ENCODE results near the gene PTK6. TPM values are rescaled to one million over a fixed set of nuclear protein-coding genes. Genes with fewer than 3 reads are reported as not detected.

PTK6 gene
- total RNA-seq, 3 donors from 2014 or later, result 0.13 to 0.21 (median 0.16) TPM

GRCh38 chr20:63497946-63498935 is 38.9 kb downstream of the PTK6 start:
- Mint-ChIP-seq H3K4me3 (no peak overlapping the region), H3K36me3 (ENCODE audit: insufficient read depth) (no peaks in the 10 kb centered on the region), H3K4me1 (ENCODE audit: low read depth) (peaks cover 4% of the 10 kb centered on the region), H3K9me3 (no peaks in the 10 kb centered on the region), H3K27me3 (ENCODE audit: low read depth) (peaks cover 16% of the 10 kb centered on the region)
- no peak for ATAC-seq
- DNase-seq, result no peak

DNA sequence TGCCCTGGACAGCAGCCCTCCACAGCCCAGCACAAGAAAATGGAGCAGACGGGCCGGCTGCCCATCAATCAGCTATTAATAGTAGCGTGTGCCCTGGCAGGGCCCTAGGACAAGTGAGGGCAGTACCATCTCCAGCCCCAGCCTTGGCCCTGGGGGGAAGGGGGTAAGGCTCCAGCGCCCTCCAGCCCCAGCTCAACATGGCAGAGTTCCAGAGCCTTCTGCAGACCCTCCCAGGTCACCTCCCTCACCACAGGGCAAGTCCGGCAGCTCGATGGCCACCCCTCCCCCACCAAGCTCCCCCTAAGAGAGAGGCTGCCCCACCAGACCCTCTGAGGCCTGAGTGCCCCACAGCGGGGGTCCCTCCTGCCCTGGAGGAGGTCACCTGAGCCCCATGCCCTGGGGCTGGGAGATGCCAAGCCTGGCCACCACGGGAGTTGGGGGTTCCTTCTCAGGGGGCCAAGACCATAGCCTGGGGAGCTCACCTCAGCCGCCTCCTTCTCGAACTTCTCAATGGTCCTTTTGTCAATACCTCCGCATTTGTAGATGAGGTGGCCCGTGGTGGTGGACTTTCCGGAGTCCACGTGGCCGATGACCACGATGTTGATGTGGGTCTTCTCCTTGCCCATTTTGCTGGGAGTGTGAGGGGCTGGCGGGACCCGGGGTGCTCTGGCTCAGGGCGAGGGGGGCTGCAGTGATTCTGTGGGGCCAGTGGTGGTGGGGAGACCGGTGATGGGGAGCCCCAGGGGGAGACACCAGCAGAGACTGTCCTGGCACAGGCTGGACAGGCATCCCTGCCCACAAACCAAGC is 39.8 kb downstream of the PTK6 start:
- no peak for DNase-seq
- peak overlapping the region; percentile 33 for H3K4me3 Mint-ChIP-seq
- H3K9me3 Mint-ChIP-seq, result no peaks in the 10 kb centered on the region
- H3K36me3 Mint-ChIP-seq (ENCODE audit: insufficient read depth), result no peaks in the 10 kb centered on the region
- peaks cover 16% of the 10 kb centered on the region for H3K27me3 Mint-ChIP-seq (ENCODE audit: low read depth)
- no peak for ATAC-seq
- H3K4me1 Mint-ChIP-seq (ENCODE audit: low read depth), result peaks cover 4% of the 10 kb centered on the region

GRCh38 chr20:63496596-63497120 is 40.5 kb downstream of the PTK6 start:
- peak in 1 of 2 donors; percentile 7 for ATAC-seq

GRCh38 chr20:63495741-63496595 is 41.2 kb downstream of the PTK6 start:
- peaks cover 4% of the 10 kb centered on the region for H3K4me1 Mint-ChIP-seq (ENCODE audit: low read depth)
- ATAC-seq, result peak; percentile 62 to 66
- peaks cover 18% of the 10 kb centered on the region for H3K27me3 Mint-ChIP-seq (ENCODE audit: low read depth)
- no peaks in the 10 kb centered on the region for H3K36me3 Mint-ChIP-seq (ENCODE audit: insufficient read depth)
- peak; percentile 79 for DNase-seq
- H3K9me3 Mint-ChIP-seq, result no peaks in the 10 kb centered on the region
- peak overlapping the region; percentile 66 for H3K4me3 Mint-ChIP-seq

More at GRCh38 chr20:63496596-63497120, 40.5 kb downstream of the PTK6 start:
- H3K27me3 Mint-ChIP-seq (ENCODE audit: low read depth), result peaks cover 16% of the 10 kb centered on the region
- peak overlapping the region; percentile 66 for H3K4me3 Mint-ChIP-seq
- H3K9me3 Mint-ChIP-seq, result no peaks in the 10 kb centered on the region
- DNase-seq, result no peak
- H3K4me1 Mint-ChIP-seq (ENCODE audit: low read depth), result peaks cover 4% of the 10 kb centered on the region
- no peaks in the 10 kb centered on the region for H3K36me3 Mint-ChIP-seq (ENCODE audit: insufficient read depth)

DNA sequence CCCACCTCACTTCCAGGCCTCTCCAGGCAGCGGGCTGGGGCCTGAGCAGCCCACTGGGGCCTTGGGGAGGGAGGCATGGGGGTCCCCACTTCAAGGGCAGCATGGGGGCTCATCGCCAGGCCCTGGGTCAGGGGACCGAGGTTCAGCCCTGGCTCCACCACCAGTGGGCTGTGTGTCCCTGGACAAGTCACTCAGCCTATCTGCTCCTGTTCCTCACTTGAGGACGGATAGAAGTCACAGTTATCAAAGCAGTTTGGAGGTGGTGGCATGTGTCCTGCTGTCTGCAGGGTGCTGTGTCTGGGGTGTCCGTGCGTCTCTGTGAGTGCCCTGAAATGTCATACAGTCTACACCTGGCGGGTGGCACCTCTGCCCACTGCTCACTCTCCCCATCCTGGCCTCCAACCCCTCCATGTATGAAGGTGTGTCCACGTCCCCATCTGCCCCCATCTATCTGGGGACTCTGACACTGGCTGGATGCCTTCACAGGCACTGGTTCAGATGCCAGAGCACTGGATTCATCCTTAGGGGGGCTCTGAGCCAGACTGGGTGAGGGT is 41.9 kb downstream of the PTK6 start:
- no peaks in the 10 kb centered on the region for H3K36me3 Mint-ChIP-seq (ENCODE audit: insufficient read depth)
- DNase-seq (no peak), ATAC-seq (no peak)
- H3K4me3 Mint-ChIP-seq, result no peak overlapping the region
- no peaks in the 10 kb centered on the region for H3K9me3 Mint-ChIP-seq
- peaks cover 18% of the 10 kb centered on the region for H3K27me3 Mint-ChIP-seq (ENCODE audit: low read depth)
- H3K4me1 Mint-ChIP-seq (ENCODE audit: low read depth), result peaks cover 4% of the 10 kb centered on the region

GRCh38 chr20:63494420-63495166 is 42.6 kb downstream of the PTK6 start:
- Mint-ChIP-seq H3K4me1 (ENCODE audit: low read depth) (peaks cover 4% of the 10 kb centered on the region), H3K36me3 (ENCODE audit: insufficient read depth) (no peaks in the 10 kb centered on the region), H3K27me3 (ENCODE audit: low read depth) (peaks cover 23% of the 10 kb centered on the region), H3K9me3 (no peaks in the 10 kb centered on the region), H3K4me3 (no peak overlapping the region)
- DNase-seq (no peak), ATAC-seq (no peak)

GRCh38 chr20:63494084-63494419 is 43.1 kb downstream of the PTK6 start:
- H3K9me3 Mint-ChIP-seq, result no peaks in the 10 kb centered on the region
- H3K36me3 Mint-ChIP-seq (ENCODE audit: insufficient read depth), result no peaks in the 10 kb centered on the region

DNA sequence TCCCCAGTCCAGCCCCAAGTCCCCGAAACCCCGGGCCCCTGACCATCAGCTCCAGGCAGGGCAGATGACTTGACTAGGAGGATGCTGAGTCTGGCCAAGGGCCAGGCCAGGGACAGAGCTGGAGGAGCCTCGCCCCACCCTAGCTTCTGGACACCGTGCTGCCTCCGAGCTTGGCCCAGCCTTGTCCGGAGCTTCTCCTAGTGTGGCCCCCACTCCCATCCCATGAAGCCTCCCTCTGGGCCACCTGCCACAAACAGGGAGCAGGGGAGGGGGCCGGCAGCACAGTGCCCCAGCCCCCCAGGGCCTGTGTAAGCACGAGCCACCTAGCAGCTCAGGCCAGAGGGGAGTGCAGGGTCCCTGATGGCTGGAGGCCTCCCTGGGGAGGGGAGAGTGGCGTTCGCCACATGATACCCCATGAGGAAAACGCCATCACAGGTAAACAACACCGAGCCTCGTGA is 43.6 kb downstream of the PTK6 start:
- H3K27me3 Mint-ChIP-seq (ENCODE audit: low read depth), result peaks cover 27% of the 10 kb centered on the region

More at GRCh38 chr20:63494084-63494419, 43.1 kb downstream of the PTK6 start:
- ATAC-seq, result no peak
- peaks cover 4% of the 10 kb centered on the region for H3K4me1 Mint-ChIP-seq (ENCODE audit: low read depth)
- H3K27me3 Mint-ChIP-seq (ENCODE audit: low read depth), result peaks cover 27% of the 10 kb centered on the region
- no peak for DNase-seq
- H3K4me3 Mint-ChIP-seq, result no peak overlapping the region

GRCh38 chr20:63492982-63493381 is 44.2 kb downstream of the PTK6 start:
- ATAC-seq (no peak), DNase-seq (no peak)
- no peaks in the 10 kb centered on the region for H3K36me3 Mint-ChIP-seq (ENCODE audit: insufficient read depth)
- H3K4me1 Mint-ChIP-seq (ENCODE audit: low read depth), result peaks cover 4% of the 10 kb centered on the region
- H3K9me3 Mint-ChIP-seq, result no peaks in the 10 kb centered on the region
- peaks cover 26% of the 10 kb centered on the region for H3K27me3 Mint-ChIP-seq (ENCODE audit: low read depth)
- no peak overlapping the region for H3K4me3 Mint-ChIP-seq

More for the DNA sequence above, 43.6 kb downstream of the PTK6 start:
- DNase-seq, result no peak
- Mint-ChIP-seq H3K4me1 (ENCODE audit: low read depth) (peaks cover 4% of the 10 kb centered on the region), H3K4me3 (no peak overlapping the region), H3K36me3 (ENCODE audit: insufficient read depth) (no peaks in the 10 kb centered on the region), H3K9me3 (no peaks in the 10 kb centered on the region)
- ATAC-seq, result no peak

- H3K27me3 Mint-ChIP-seq (ENCODE audit: low read depth), result peaks cover 23% of the 10 kb centered on the region
Measured at GRCh38 chr20:63492518-63492917, 44.7 kb downstream of the PTK6 start.

DNA sequence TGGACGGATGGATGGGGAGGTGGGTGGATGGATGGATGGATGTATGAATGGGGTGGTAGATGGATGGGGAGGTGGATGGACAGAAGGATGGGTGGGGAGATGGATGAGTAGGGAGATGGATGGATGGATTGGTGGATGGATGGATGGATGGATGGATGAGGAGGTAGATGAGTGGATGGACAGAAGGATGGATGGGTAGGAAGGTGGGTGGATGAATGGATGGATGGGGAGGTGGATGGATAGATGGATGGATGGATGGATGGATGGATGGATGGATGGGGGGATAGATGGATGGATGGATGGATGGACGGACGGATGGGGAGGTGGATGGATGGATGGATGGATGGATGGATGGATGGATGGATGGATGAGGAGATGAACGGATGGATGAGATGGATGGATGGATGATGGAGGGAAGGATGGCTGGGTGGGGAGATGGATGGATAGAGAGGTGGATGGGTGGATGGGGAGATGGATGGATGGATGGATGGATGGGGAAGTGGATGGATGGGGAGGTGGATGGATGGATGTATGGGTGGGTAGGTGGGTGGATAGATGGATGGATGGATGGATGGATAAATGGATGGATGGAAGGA is 45.4 kb downstream of the PTK6 start:
- DNase-seq (no peak), ATAC-seq (no peak)
- H3K27me3 Mint-ChIP-seq (ENCODE audit: low read depth), result peaks cover 22% of the 10 kb centered on the region
- H3K4me1 Mint-ChIP-seq (ENCODE audit: low read depth), result peaks cover 2% of the 10 kb centered on the region
- no peaks in the 10 kb centered on the region for H3K9me3 Mint-ChIP-seq
- no peaks in the 10 kb centered on the region for H3K36me3 Mint-ChIP-seq (ENCODE audit: insufficient read depth)
- no peak overlapping the region for H3K4me3 Mint-ChIP-seq

More at GRCh38 chr20:63492518-63492917, 44.7 kb downstream of the PTK6 start:
- H3K9me3 Mint-ChIP-seq, result no peaks in the 10 kb centered on the region
- ATAC-seq (no peak), DNase-seq (no peak)
- H3K4me1 Mint-ChIP-seq (ENCODE audit: low read depth), result peaks cover 4% of the 10 kb centered on the region
- no peak overlapping the region for H3K4me3 Mint-ChIP-seq
- no peaks in the 10 kb centered on the region for H3K36me3 Mint-ChIP-seq (ENCODE audit: insufficient read depth)

GRCh38 chr20:63491078-63491477 is 46.1 kb downstream of the PTK6 start:
- no peak overlapping the region for H3K4me3 Mint-ChIP-seq
- H3K36me3 Mint-ChIP-seq (ENCODE audit: insufficient read depth), result no peaks in the 10 kb centered on the region
- DNase-seq (no peak), ATAC-seq (no peak)
- H3K4me1 Mint-ChIP-seq (ENCODE audit: low read depth), result no peaks in the 10 kb centered on the region
- peaks cover 22% of the 10 kb centered on the region for H3K27me3 Mint-ChIP-seq (ENCODE audit: low read depth)
- H3K9me3 Mint-ChIP-seq, result no peaks in the 10 kb centered on the region

Data from activated T-cell treated with anti-CD3 and anti-CD28 coated beads, Interleukin-2, amount 50 U/mL, for 4 hours (primary cell).